HG03175 (cell line): ENCODE measurements around the gene ARHGDIA.
A peak's percentile ranks its signal among the peaks of the same experiment; 100 is the strongest.

Experiments used
- ATAC-seq: cut with Tn5 transposase; IDR thresholded peaks from one replicate; pipeline ENCODE4 v1.9.1; 2021; ENCODE audit warnings: mild to moderate bottlenecking, moderate library complexity; ENCODE audit not compliant: unreplicated experiment

Gene ARHGDIA

GRCh38 chr17:81906476-81907218 is 35.5 kb upstream of the ARHGDIA start:
- no peak for ATAC-seq

DNA sequence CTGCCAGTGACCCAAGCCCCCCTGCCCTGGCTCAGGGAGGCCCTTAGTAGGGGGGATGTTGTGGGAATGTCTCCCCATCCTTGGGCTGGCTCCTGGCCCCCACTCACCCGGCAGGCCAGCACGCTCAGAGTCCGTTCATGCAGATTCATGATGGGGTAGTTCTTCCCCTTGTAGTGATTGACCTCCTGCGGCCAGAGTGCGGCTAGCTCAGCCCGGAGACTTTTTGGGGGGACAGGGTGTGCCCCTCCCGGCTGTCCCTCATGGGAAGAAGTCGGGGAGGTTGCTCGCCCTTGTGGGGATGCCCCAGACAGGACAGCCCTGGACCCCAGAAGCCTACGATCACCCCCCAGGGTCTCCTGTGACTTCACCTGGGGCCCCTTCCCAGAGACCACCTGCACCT is 34.9 kb upstream of the ARHGDIA start:
- no peak for ATAC-seq

GRCh38 chr17:81905424-81905875 is 34.3 kb upstream of the ARHGDIA start:
- no peak for ATAC-seq

GRCh38 chr17:81904600-81905423 is 33.7 kb upstream of the ARHGDIA start:
- ATAC-seq, result no peak

DNA sequence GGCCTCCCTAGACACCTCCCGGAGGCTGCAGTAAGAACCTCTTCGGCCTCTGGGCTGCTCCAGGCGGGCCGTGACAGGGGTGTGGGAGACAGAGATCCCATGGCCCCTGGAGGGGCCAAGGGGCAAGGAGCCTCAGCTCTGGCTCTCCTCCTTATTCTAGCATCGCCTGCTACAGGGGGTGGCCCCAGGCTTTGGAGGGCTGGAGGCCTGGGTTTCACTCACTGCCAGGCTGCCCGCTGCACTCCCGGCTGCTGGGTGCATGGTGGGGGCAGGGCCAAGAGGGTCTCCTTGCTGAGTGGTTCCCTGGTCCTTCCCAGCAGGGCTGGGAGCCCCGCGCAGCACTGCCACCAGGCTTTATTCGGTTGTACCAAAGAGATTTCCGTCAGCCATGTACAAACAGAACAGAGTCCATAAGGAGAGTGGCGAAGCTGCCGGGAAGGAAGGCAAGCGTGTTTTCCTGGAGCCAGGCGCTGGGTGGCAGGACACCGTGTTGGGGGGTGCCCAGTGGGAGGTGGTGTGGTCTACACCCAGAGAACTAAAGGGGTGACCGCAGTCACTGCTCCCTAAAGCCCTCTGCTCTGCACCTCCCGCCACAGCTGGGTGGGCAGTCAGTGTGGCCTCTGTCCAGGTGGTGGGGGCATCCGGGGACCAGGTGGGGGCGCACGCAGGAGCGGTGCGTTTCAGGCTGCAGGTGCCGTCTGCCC is 32.9 kb upstream of the ARHGDIA start:
- no peak for ATAC-seq

DNA sequence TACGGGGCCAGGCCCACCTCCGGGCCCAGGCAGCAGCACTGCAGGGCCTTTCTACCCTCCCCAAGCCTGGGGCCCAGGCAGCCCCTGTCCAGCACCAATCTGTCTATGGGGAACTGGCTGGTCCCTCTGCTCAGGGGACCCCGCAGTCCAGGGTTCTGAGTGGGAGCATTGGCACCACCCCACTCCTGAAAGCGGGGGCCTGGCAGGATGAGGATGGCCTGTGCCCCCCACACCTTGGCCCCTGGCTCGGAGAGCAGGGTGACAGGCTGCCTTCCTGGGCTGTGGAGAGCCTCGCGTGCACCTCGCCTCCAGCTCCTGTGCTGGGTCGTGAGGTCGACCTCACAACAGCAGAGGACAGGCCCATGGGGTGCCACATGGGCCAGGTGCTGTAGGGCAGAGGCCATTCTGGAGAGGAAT is 32.3 kb upstream of the ARHGDIA start:
- ATAC-seq, result no peak

- ATAC-seq, result no peak
These were observed 31.7 kb upstream of the ARHGDIA start for GRCh38 chr17:81902653-81903414.

GRCh38 chr17:81902023-81902652 is 31.0 kb upstream of the ARHGDIA start, which contains the start of gene NPB:
NPB (plus strand) TSS chr17:81902238; CDS start chr17:81902278, 40 bp downstream.
- ATAC-seq, result no peak

DNA sequence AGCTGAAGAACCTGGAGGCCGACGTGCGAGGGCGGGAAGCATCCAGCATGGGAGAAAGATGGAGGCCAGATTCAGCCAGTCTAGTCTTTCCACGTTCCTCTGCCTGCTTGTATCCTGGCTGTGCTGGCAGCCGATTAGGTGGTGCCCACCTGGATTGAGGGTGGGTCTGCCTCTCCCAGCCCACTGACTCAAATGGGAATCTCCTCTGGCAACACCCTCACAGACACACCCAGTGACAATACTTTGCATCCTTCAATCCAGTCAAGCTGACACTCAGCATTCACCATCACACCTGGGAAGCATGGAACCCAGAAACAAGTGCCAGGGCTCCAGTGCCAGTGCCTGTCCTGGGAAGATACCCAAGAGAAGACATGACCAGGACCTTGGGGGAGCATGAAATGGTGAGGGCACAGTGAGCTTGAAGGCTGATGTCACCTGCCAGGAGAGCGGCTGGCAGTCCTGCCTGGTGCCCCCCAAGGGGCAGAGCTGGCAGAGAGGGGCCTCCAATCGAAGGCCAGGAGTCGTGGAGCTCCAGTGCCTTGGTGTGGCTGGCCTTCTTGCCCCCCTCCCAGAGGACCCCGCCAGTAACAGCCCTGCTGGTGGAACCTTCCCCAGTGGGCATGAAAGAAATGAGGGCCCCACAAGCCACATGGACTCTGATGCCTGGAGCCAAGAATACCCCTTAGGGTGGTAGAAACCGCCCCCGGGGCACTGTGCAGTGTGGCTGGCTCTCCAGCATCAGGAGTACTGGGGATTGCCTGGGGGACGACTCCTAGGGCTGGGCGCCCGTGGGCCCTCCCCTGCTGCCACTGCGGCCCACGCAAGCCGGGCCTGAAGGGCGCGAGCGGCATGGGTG is 30.3 kb upstream of the ARHGDIA start:
- ATAC-seq, result no peak

GRCh38 chr17:81900181-81900820 is 29.2 kb upstream of the ARHGDIA start:
- ATAC-seq, result no peak

- no peak for ATAC-seq
These were observed 28.5 kb upstream of the ARHGDIA start for GRCh38 chr17:81899514-81900166.

DNA sequence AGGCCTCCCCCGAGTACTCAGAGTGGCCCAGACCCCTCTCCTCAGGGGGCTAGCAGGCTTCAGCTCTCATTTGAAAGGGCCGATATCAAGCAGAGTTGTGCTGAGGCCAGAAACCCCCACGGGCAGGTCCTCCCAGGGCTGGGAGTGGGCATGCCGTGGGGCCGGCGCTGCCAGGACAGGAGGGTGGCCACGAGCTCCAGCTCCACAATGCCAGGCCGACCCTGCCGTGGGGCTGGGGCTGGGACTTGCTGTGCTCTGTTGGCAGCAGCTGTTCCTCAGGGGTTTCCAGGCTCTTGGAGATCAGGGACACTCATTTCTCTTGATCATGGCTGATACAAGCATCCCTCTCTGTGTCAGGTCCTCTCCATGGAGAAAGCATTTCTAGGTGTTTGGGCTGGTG is 27.7 kb upstream of the ARHGDIA start:
- ATAC-seq, result no peak

GRCh38 chr17:81898029-81898866 is 27.1 kb upstream of the ARHGDIA start:
- ATAC-seq, result no peak

DNA sequence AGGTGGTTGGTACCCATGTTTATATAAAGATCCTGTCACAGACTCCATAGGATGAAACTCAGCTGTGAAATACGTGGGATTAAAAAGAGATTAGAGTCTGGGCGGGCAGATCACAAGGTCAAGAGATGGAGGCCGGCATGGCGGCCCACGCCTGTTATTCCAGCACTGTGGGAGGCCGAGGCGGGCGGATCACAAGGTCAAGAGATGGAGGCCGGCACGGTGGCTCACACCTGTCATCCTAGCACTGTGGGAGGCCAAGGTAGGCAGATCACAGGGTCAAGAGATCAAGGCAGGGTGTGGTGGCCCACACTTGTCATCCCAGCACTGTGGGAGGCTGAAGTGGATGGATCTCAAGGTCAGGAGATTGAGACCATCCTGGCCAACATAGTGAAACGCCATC is 24.3 kb upstream of the ARHGDIA start:
- ATAC-seq, result no peak

- no peak for ATAC-seq
These were observed 20.1 kb upstream of the ARHGDIA start for GRCh38 chr17:81891303-81891552.

DNA sequence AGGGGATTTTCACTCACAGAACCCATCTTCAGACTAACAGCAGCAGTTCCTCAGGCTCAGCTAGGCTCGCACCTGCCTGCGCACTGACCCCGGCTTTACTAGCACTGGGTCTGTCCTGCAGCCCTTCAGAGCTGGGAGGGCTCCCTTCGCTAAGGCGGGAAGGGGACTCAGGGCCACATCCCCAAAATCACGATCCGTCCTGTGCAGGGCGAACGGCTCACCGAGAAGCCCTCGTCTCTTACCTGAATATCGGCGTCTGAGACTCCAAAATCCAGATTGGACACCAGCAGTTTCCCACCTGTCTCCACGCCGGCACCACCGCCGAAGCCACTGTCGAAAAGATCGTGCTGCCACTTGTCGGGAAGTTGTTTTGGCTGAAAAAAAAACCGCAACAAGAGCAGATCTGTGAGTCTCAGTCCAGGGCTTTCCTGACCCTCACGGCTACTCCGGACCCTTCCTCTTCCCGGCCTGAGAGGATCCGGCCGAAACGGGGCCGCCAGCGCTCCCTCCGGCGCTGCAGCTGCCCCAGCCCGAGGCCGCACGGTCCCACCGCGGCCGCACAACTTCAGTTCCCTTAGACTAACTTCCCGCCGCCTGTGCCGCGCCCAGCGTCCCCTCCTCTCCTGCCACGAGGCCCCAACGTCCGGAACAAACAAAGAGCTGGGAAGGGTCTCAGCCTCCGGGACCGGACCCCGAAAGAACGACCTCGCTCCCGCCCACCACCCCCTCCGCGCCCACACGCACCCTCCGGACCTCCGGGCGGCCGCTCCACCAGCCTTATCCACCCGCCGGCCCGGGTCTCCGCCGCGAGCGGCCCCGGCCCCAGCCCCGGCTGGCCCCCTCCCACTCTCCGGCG is 19.5 kb upstream of the ARHGDIA start:
- ATAC-seq, result peak; percentile 7

DNA sequence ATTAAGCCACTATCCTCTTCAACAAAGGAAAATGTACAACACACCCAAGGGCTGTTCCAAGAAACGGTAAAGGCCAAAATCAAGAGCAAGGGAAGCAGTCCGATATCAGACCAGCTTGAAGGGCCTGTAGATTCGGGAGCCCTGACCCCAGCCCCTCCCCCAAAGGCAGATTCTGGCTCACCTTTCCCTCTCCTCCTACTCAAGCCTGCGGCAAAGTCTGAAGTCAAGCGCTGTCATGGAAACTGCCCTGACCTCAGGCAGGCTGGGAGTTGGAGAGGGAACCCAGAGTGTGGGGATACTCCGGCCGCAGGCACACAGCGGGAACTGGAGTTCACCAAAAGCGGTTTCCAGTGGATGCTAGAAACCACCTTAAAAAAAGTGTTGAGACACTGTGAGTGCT is 18.5 kb upstream of the ARHGDIA start:
- no peak for ATAC-seq
